Right renal cortex interstitium (tissue), 3 donors: ENCODE results near the gene FXR2. TPM values are rescaled to one million over a fixed set of nuclear protein-coding genes. Genes with fewer than 3 reads are reported as not detected.

Experiments used
- DNase-seq, 3 donors: peaks; one replicate each; pipeline ENCODE4 v3.0.0-alpha.2; 2013; ENCODE audit warnings: low read depth in 3 of 3, low spot score in 2 of 3
- polyA plus RNA-seq, 3 donors: library from polyadenylated mRNA; unstranded; fragments of 120-200 nt; gene quantifications; one replicate each; pipeline ENCODE4 v1.2.1, GENCODE V29; 2013; ENCODE audit not compliant: insufficient read length in 3 of 3

Gene FXR2
- polyA plus RNA-seq, 3 donors, result 41.4 to 42.8 (median 42.2) TPM

GRCh38 chr17:7553356-7553755 lies 61.3 kb downstream of the FXR2 start:
- no peak for DNase-seq

DNA sequence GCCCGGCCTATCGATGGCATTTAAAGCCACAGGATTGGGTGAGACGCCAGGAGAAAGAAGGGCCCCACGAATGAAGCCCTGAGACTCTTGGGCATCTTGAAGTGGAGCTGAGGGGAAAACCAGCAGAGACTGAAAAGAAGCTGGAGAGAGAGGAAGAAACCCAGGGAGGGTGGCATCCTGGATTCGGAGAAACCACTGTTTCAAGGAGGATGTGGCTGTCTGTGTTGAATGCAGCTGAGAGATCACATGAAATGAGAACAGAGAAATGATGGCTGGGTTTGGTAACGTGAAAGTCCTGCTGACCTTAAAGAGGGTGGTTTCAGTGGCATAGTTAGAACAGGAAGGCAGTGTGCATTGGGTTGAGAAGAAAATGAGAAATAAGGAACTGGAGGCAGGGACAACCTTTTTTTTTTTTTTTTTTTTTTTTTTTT lies 62.1 kb downstream of the FXR2 start:
- DNase-seq, result no peak

DNA sequence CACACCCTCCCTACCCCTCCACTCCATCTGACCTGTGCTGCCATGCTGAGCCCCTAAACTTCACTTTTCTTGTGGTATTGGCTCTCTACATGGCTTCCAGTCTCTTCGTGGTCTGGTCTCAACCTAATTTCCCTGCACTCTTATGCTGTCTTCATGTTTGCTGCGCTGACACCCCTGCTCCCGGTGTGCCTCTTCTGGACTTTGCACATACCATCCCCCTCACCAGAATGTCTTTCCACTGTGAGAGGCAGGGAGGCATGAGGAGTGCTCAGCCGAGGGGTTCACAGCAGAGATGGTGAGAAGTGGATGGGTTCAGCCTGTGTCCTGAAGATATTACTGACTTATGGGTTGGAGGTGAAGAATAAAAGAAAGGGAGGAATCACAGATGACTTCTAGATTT lies 63.3 kb downstream of the FXR2 start:
- no peak for DNase-seq

DNA sequence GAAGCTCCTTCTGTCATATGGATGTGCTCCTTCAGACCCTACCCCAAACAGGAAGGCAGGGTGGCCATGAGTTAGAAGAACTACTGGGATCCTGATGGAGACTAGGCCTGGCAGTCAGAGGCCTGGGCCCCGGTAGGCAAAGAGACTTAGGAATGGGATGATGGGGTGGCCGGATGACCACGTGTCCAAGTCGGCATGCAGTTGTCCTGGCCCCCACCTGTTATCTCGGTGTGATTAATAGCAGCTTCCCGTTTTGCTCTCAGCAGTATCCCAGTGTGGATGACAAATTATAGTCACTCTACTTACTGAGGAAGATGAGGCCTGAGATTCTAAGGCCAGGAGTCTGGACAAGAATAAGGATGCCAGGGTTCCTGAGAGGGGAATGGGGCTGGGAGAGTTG lies 64.4 kb downstream of the FXR2 start:
- DNase-seq, result no peak

DNA sequence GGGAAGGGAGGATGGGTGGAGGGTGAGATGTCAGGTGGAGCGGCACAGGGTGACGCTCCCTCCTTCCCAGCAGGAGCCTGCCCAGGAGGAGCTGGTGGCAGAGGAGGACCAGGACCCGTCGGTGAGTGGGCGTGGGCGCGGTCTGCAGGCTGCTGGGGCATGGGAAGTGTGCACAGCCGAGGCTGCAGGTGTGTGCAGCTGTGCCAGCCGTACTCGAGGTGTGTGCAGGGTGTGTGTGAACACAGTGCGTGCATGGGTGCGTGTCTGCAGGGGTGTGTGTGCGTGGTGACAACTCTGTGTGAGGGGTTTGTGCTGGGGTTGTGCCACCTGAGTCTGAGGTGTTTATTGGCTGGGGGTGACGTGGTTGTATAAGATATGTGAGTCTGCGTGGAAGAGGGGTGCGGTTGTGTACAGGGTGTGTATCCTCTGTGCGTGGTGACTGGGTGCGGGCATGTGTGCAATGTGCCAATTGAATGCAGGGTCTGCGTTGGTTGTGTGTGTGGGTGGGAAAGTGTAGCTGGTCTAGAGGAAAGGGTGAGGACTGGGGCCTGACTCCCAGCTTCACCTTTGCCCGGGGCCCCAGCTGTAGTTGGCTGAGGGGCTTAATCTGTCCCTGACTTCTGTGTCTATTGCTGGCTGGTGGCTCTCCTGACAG lies 65.2 kb downstream of the FXR2 start:
- DNase-seq, result no peak

- DNase-seq, result no peak
These were observed 65.9 kb downstream of the FXR2 start, which contains the start of gene TNFSF12 for GRCh38 chr17:7548585-7549400. TSS of gene TNFSF12 (plus strand) at chr17:7549058. CDS start at chr17:7549154, 96 bp downstream.

DNA sequence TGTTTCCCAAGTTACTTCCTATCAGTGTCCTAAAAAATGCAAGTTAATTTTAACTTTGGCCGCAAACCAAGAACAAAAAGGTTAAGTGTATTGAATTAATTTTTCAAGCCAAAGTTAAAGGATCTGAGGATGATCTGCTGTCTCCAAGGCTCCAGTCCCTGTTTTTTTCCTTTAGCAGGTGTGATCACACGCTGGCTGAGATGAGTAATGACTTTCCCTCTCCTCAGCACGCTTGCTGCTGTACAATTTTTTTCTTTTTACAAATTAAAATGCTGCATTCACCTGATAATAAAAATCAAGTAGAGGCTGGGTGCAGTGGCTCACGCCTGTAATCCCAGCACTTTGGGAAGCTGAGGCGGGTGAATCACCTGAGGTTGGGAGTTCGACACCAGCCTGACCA lies 69.8 kb downstream of the FXR2 start:
- no peak for DNase-seq

Other genes starting within 250 kb of the FXR2 start
- gene TNK1, start 233.8 kb downstream of the FXR2 start, polyA plus RNA-seq, result 1 to 10 TPM; 4.4 to 5.2 (median 4.8) TPM
- gene PLSCR3, start 220.4 kb downstream of the FXR2 start, polyA plus RNA-seq, result 10 to 100 TPM; 24.3 to 30.9 (median 28.6) TPM
- 10 to 100 TPM; 82.4 to 93.2 (median 86.5) TPM for gene TMEM256, start 210.8 kb downstream of the FXR2 start, polyA plus RNA-seq
- gene NLGN2, start 207.1 kb downstream of the FXR2 start, polyA plus RNA-seq, result 10 to 100 TPM; 16.8 to 18.6 (median 18.2) TPM
- gene SPEM1, start 194.6 kb downstream of the FXR2 start, polyA plus RNA-seq, result not detected
- gene SPEM2, start 189.3 kb downstream of the FXR2 start, polyA plus RNA-seq, result not detected
- not detected for gene SPEM3, start 186.0 kb downstream of the FXR2 start, polyA plus RNA-seq
- 1 to 10 TPM; 3.6 to 4.4 (median 4.2) TPM for gene TMEM102, start 179.5 kb downstream of the FXR2 start, polyA plus RNA-seq
- gene FGF11, start 175.4 kb downstream of the FXR2 start, polyA plus RNA-seq, result 1 to 10 TPM; 5.5 to 6.8 (median 6.6) TPM
- 10 to 100 TPM; 10.1 to 11.0 (median 10.9) TPM for gene CHRNB1, start 169.8 kb downstream of the FXR2 start, polyA plus RNA-seq
- 10 to 100 TPM; 35.9 to 38.0 (median 37.6) TPM for gene ZBTB4, start 135.3 kb downstream of the FXR2 start, polyA plus RNA-seq
- gene SLC35G6, start 133.5 kb downstream of the FXR2 start, polyA plus RNA-seq, result under 1 TPM in 1 of 3 donors, not detected in 2; 0.10 TPM
- 100 to 1,000 TPM; 108 to 118 (median 118) TPM for gene POLR2A, start 130.5 kb downstream of the FXR2 start, polyA plus RNA-seq
- gene TNFSF12, start 65.8 kb downstream of the FXR2 start, polyA plus RNA-seq, result 10 to 100 TPM; 21.8 to 24.1 (median 22.3) TPM
- 10 to 100 TPM; 11.6 to 15.0 (median 13.4) TPM for gene TNFSF13, start 56.1 kb downstream of the FXR2 start, polyA plus RNA-seq
- gene SENP3, start 53.0 kb downstream of the FXR2 start, polyA plus RNA-seq, result 10 to 100 TPM; 85.5 to 93.2 (median 91.8) TPM
- 10 to 100 TPM; 46.9 to 67.9 (median 57.3) TPM for gene CD68, start 35.3 kb downstream of the FXR2 start, polyA plus RNA-seq
- 100 to 1,000 TPM; 125 to 133 (median 125) TPM for gene MPDU1, start 31.0 kb downstream of the FXR2 start, polyA plus RNA-seq
- gene SOX15, start 24.8 kb downstream of the FXR2 start, polyA plus RNA-seq, result 1 to 10 TPM; 2.8 to 3.9 (median 2.9) TPM
- gene SAT2, start 12.9 kb upstream of the FXR2 start, polyA plus RNA-seq, result 100 to 1,000 TPM; 130 to 152 (median 138) TPM
- gene SHBG, start 15.2 kb upstream of the FXR2 start, polyA plus RNA-seq, result 1 to 10 TPM; 2.5 to 4.9 (median 3.0) TPM
- gene ATP1B2, start 36.0 kb upstream of the FXR2 start, polyA plus RNA-seq, result 10 to 100 TPM; 15.5 to 20.6 (median 20.4) TPM
- gene TP53, start 72.6 kb upstream of the FXR2 start, polyA plus RNA-seq, result 10 to 100 TPM; 66.7 to 68.6 (median 67.4) TPM
- 10 to 100 TPM; 12.8 to 13.6 (median 13.1) TPM for gene WRAP53, start 73.6 kb upstream of the FXR2 start, polyA plus RNA-seq
- 10 to 100 TPM; 19.9 to 23.7 (median 23.1) TPM for gene EFNB3, start 90.3 kb upstream of the FXR2 start, polyA plus RNA-seq
- gene DNAH2, start 102.8 kb upstream of the FXR2 start, polyA plus RNA-seq, result under 1 TPM; 0.25 to 0.43 (median 0.25) TPM
- gene KDM6B, start 219.3 kb upstream of the FXR2 start, polyA plus RNA-seq, result 10 to 100 TPM; 15.3 to 18.3 (median 17.9) TPM
- gene TMEM88, start 240.2 kb upstream of the FXR2 start, polyA plus RNA-seq, result 10 to 100 TPM; 19.1 to 27.1 (median 23.0) TPM
- 10 to 100 TPM; 61.0 to 85.9 (median 73.0) TPM for gene NAA38, start 242.7 kb upstream of the FXR2 start, polyA plus RNA-seq
- 10 to 100 TPM; 23.1 to 24.3 (median 23.8) TPM for gene CYB5D1, start 243.1 kb upstream of the FXR2 start, polyA plus RNA-seq